T-helper 2 cell treated with Interferon-gamma antibody and Interleukin-4, amounts not matched to agents 5 μg/mL and 100 μg/mL, for 36 hours (primary cell): ENCODE data around the gene SFPQ.
"Not testable (repeated sequence)": the region's sequence is repeated elsewhere in the genome, so short reads cannot be mapped to it uniquely, and the experiment has no call there.

Experiments
- DNase-seq: peaks from one replicate; pipeline ENCODE4 v3.0.0; 2021; ENCODE audit warnings: low spot score
- H3K27ac Mint-ChIP-seq: one replicate; pipeline ENCODE4 v1.8.0; 2021; ENCODE audit warnings: mild to moderate bottlenecking, mixed read lengths
- H3K27me3 Mint-ChIP-seq: one replicate; pipeline ENCODE4 v1.8.0; 2021; ENCODE audit warnings: low read depth, mixed read lengths
- H3K36me3 Mint-ChIP-seq: one replicate; pipeline ENCODE4 v1.8.0; 2021; ENCODE audit warnings: low read depth, mixed read lengths
- H3K4me1 Mint-ChIP-seq: one replicate; pipeline ENCODE4 v1.8.0; 2021; ENCODE audit warnings: low read depth, mixed read lengths
- H3K4me3 Mint-ChIP-seq: one replicate; pipeline ENCODE4 v1.8.0; 2022; ENCODE audit warnings: mild to moderate bottlenecking, moderate library complexity, mixed read lengths
- H3K9me3 Mint-ChIP-seq: one replicate; pipeline ENCODE4 v1.8.0; 2021; ENCODE audit warnings: mixed read lengths

The SFPQ gene

DNA sequence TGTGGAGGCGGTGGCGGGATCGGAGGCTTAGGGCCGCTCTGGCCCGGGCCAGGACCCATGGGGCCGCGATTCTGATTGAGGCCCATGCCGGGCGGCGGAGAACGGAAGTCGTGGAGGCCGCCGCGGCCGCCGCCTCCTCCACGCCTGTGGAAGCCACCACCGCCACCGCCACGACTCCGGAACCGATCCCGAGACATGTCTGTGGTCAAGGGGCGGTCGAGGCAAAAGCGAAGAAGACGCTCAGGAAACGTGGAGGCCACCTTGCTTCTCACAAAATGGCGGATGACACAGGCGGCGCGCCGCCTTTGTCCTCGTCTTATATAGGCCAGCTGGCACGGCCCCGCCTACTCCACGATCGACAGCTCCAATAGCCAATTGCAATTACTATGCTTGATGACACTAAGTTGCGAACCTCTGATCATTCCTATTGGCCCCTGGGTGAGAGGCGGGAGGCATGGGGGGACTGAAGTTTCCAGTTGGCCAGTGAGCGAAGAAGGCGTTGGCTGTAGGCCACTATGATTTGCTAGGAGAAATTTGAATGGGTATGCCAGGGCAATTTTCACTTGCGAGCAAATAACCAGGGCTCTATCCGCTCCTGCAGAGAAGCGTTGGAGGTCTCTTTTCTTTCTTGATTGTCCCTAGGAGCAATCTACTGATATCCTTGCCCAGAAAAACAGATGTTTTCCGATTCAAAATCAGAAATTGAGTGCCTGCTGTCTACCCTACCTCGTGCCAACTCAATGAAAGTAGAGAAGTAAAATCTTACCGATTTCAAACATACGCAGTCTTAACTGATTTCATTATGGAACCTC lies at the start of gene SFPQ:
Gene SFPQ, minus strand, starts transcription at position 293 of the 812 bp plus-strand sequence. Its CDS starts 96 bp downstream, at position 197.
- no peaks in the 10 kb centered on the region for H3K9me3 Mint-ChIP-seq
- H3K27me3 Mint-ChIP-seq, result peaks cover 2% of the 10 kb centered on the region
- peak within 1 kb of the TSS; percentile 99 for H3K27ac Mint-ChIP-seq
- H3K36me3 Mint-ChIP-seq, result peaks cover 42% of the 10 kb centered on the region
- DNase-seq, result peak; percentile 95
- peaks cover 36% of the 10 kb centered on the region for H3K4me1 Mint-ChIP-seq
- H3K4me3 Mint-ChIP-seq, result peak within 1 kb of the TSS; percentile 96

- not testable (repeated sequence) for H3K4me3 Mint-ChIP-seq, H3K27ac Mint-ChIP-seq, H3K36me3 Mint-ChIP-seq, H3K27me3 Mint-ChIP-seq, H3K4me1 Mint-ChIP-seq, H3K9me3 Mint-ChIP-seq, DNase-seq
Observed at GRCh38 chr1:35236772-35237171, 43.8 kb upstream of the SFPQ start.

DNA sequence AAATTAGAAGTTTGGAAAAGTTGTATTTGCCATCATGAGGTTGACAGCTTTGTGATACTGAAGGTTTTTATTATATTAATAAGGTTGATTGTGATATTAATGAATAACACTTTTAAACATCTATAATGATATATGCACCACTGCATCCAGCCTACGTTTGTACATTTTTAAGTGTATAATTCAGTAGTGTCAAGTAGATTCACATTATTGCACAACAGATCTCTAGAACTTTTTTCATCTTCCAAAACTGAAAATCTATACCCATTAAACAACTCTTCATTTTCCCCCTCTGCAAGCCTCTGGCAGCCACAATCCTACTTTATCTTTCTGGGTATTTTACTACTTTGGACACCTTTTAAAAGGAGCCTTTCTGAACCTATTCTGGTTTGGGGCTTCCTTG lies 38.3 kb upstream of the SFPQ start:
- H3K27ac Mint-ChIP-seq, result no peak overlapping the region
- peaks cover 1% of the 10 kb centered on the region for H3K27me3 Mint-ChIP-seq
- DNase-seq, result no peak
- H3K36me3 Mint-ChIP-seq, result no peaks in the 10 kb centered on the region
- H3K9me3 Mint-ChIP-seq, result no peaks in the 10 kb centered on the region
- no peak overlapping the region for H3K4me3 Mint-ChIP-seq
- peaks cover 8% of the 10 kb centered on the region for H3K4me1 Mint-ChIP-seq

- no peaks in the 10 kb centered on the region for H3K27me3 Mint-ChIP-seq
- H3K4me3 Mint-ChIP-seq, result no peak overlapping the region
- no peaks in the 10 kb centered on the region for H3K9me3 Mint-ChIP-seq
- H3K36me3 Mint-ChIP-seq, result no peaks in the 10 kb centered on the region
- peaks cover 8% of the 10 kb centered on the region for H3K4me1 Mint-ChIP-seq
- DNase-seq, result no peak
- H3K27ac Mint-ChIP-seq, result no peak overlapping the region
Observed at GRCh38 chr1:35229587-35230360, 36.8 kb upstream of the SFPQ start.

- H3K27ac Mint-ChIP-seq, result no peak overlapping the region
- no peaks in the 10 kb centered on the region for H3K9me3 Mint-ChIP-seq
- no peak for DNase-seq
- H3K4me3 Mint-ChIP-seq, result no peak overlapping the region
- H3K36me3 Mint-ChIP-seq, result no peaks in the 10 kb centered on the region
- H3K4me1 Mint-ChIP-seq, result peaks cover 8% of the 10 kb centered on the region
- H3K27me3 Mint-ChIP-seq, result no peaks in the 10 kb centered on the region
Observed at GRCh38 chr1:35226546-35226945, 33.6 kb upstream of the SFPQ start.

DNA sequence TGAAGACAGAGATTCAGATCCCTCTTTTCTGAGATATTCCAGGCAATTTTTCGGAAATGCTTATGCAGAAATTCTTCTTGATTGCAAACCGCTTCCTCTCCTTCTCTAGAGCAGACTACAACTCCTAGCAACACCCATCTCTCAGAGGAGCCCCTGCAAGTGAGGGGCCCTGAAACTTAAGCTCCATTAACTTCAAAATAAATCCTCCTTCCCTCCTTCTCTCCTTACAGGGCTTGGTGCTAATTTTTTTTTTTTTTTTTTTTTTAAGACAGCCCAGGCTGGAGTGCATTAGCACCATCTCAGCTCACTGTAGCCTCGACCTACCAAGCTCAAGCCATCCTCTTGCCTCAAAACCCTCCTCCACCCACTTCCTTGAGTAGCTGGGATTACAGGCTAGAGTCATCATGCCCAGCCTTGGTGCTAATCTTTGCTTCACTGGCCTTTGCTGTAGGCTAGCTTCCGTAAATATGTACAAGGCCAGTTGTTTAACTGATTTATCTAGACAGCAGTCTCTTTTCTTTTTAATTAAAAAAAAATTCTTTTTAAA lies 30.2 kb upstream of the SFPQ start:
- no peak for DNase-seq
- no peaks in the 10 kb centered on the region for H3K36me3 Mint-ChIP-seq
- no peak overlapping the region for H3K4me3 Mint-ChIP-seq
- no peak overlapping the region for H3K27ac Mint-ChIP-seq
- no peaks in the 10 kb centered on the region for H3K27me3 Mint-ChIP-seq
- no peaks in the 10 kb centered on the region for H3K9me3 Mint-ChIP-seq
- H3K4me1 Mint-ChIP-seq, result no peaks in the 10 kb centered on the region

DNA sequence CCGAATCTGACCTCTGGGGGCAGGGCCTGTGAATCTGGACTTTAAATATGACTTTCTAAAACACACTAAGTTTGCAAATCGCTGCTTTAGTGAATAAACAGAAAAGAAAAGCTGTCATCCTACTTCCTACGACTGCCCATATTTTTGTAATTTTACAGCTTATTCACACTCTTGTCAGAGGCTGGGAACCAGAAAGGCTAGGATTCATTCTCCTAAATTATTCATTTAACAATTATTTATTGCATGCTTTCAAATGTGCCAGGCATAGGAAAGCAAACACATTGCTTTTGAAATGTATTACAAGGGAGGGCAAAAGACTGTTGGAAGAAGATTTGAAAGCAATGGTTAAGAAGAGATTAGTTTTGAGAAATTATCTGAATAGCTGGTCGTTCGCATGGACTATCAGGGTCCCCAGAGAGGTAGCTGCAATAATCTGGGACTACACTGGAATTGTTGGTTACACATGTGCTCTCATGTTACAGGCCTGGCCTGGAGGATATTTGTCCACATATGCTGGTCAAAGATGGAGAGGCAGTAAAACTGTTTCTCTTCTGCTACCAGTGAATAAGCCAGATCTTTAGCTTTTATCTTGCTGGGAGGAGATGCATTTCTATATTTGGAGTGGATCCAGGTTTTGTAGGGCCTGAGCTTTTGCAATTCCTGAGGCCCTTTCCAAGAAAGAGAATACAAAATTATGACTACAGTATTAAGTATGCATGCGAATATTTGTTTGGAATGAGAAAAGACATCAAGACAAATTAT lies 29.6 kb upstream of the SFPQ start:
- Mint-ChIP-seq H3K4me1 (no peaks in the 10 kb centered on the region), H3K9me3 (no peaks in the 10 kb centered on the region), H3K36me3 (no peaks in the 10 kb centered on the region), H3K27ac (no peak overlapping the region), H3K27me3 (no peaks in the 10 kb centered on the region), H3K4me3 (no peak overlapping the region)
- no peak for DNase-seq

- H3K4me3 Mint-ChIP-seq, result no peak overlapping the region
- DNase-seq, result no peak
- H3K9me3 Mint-ChIP-seq, result no peaks in the 10 kb centered on the region
- no peaks in the 10 kb centered on the region for H3K4me1 Mint-ChIP-seq
- H3K27ac Mint-ChIP-seq, result no peak overlapping the region
- no peaks in the 10 kb centered on the region for H3K27me3 Mint-ChIP-seq
- H3K36me3 Mint-ChIP-seq, result no peaks in the 10 kb centered on the region
Observed at GRCh38 chr1:35220976-35221375, 28.0 kb upstream of the SFPQ start.

GRCh38 chr1:35215346-35215745 lies 22.4 kb upstream of the SFPQ start:
- no peak overlapping the region for H3K4me3 Mint-ChIP-seq
- H3K4me1 Mint-ChIP-seq, result no peaks in the 10 kb centered on the region
- H3K27ac Mint-ChIP-seq, result no peak overlapping the region
- no peaks in the 10 kb centered on the region for H3K9me3 Mint-ChIP-seq
- H3K27me3 Mint-ChIP-seq, result peaks cover 6% of the 10 kb centered on the region
- no peaks in the 10 kb centered on the region for H3K36me3 Mint-ChIP-seq
- DNase-seq, result no peak

- Mint-ChIP-seq H3K4me3 (no peak overlapping the region), H3K27me3 (peaks cover 6% of the 10 kb centered on the region), H3K4me1 (no peaks in the 10 kb centered on the region), H3K9me3 (no peaks in the 10 kb centered on the region), H3K27ac (no peak overlapping the region), H3K36me3 (no peaks in the 10 kb centered on the region)
- DNase-seq, result no peak
Observed at GRCh38 chr1:35211120-35211414, 18.1 kb upstream of the SFPQ start.

DNA sequence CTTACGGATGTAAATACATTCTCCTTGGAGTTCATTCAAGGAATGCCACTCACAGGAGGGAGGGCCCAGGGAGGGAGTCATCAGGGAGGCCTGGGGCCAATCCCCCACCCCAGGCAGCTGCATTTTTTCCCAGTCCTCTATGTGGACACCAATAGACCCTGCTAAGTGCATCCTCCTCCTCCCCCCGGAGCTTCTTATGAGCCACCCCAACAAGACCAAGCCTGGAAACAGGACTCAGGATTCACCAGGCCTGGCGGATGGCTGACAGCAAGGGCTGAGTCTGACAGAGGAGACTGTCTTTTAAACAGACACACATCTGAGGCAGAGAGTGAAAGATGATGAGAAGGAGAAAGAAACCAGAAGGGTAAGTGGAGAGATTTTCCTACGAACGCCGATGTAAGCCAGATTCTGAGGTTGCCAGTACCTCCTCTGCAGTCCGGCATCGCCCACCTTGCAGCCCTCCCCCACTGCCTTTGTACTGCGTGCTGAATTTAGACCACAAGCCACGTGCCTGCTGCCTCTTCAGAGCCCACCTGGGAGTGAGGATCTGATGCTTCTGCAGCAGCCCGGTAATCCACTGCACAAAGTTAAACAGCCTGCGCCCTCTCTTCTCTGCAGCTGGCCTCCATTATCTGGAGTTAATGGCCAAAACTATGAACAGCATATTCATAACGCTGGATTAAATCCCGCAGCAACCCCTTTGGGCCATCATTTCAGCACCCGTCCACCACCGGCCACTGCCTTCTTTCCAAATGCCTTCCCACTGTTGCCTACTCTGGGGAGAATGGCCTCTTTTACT lies 17.6 kb upstream of the SFPQ start:
- H3K27ac Mint-ChIP-seq, result no peak overlapping the region
- H3K4me3 Mint-ChIP-seq, result no peak overlapping the region
- no peaks in the 10 kb centered on the region for H3K9me3 Mint-ChIP-seq
- H3K36me3 Mint-ChIP-seq, result no peaks in the 10 kb centered on the region
- no peaks in the 10 kb centered on the region for H3K4me1 Mint-ChIP-seq
- H3K27me3 Mint-ChIP-seq, result peaks cover 6% of the 10 kb centered on the region
- no peak for DNase-seq

GRCh38 chr1:35203295-35203694 lies 10.3 kb upstream of the SFPQ start:
- H3K27ac Mint-ChIP-seq, result no peak overlapping the region
- H3K4me3 Mint-ChIP-seq, result no peak overlapping the region
- H3K27me3 Mint-ChIP-seq, result peaks cover 8% of the 10 kb centered on the region
- no peaks in the 10 kb centered on the region for H3K36me3 Mint-ChIP-seq
- H3K9me3 Mint-ChIP-seq, result no peaks in the 10 kb centered on the region
- H3K4me1 Mint-ChIP-seq, result peaks cover 8% of the 10 kb centered on the region
- DNase-seq, result no peak

DNA sequence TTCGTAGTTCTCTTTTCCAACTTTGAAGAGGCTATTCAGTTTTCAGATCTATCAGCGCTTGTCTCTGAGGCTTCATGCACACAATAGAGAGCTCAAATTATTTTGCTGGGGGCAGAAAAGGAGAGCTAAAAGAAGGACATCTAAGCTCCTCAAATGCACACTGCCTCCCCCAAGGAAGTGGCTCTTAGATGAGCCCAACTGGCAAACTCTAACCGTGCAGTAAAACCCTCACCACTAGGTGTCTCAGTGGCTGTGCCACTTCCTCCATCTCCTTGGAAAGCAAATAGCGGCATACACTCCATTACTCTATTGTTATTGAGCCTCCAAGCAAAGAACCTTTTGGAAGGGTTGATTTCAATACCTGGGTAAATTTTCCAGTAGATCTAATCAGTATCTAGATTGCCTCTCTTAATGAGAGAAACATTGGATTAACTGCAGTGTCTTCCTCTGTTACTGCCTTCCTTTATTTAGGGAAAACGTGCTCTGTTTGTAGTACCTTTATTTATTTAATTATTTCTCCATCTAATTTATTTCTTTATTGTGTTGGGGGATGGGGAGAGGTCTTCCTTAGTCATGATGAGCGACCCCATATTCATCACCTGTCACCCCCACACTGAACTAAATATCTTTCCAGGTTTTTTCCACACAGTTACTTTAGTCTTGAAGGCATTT lies 9.2 kb upstream of the SFPQ start:
- Mint-ChIP-seq H3K4me1 (peaks cover 8% of the 10 kb centered on the region), H3K27ac (no peak overlapping the region), H3K9me3 (no peaks in the 10 kb centered on the region), H3K4me3 (no peak overlapping the region), H3K27me3 (peaks cover 12% of the 10 kb centered on the region), H3K36me3 (no peaks in the 10 kb centered on the region)
- peak; percentile 59 for DNase-seq
